GM21360 (cell line): Measurements from ENCODE around the gene CAMKK2.
"Not testable (repeated sequence)": the region's sequence is repeated elsewhere in the genome, so short reads cannot be mapped to it uniquely, and the experiment has no call there.

Source experiments
- ATAC-seq: cut with Tn5 transposase; IDR thresholded peaks from one replicate; pipeline ENCODE4 v1.9.1; 2021; ENCODE audit warnings: mild to moderate bottlenecking, moderate library complexity; ENCODE audit not compliant: unreplicated experiment

Gene CAMKK2

DNA sequence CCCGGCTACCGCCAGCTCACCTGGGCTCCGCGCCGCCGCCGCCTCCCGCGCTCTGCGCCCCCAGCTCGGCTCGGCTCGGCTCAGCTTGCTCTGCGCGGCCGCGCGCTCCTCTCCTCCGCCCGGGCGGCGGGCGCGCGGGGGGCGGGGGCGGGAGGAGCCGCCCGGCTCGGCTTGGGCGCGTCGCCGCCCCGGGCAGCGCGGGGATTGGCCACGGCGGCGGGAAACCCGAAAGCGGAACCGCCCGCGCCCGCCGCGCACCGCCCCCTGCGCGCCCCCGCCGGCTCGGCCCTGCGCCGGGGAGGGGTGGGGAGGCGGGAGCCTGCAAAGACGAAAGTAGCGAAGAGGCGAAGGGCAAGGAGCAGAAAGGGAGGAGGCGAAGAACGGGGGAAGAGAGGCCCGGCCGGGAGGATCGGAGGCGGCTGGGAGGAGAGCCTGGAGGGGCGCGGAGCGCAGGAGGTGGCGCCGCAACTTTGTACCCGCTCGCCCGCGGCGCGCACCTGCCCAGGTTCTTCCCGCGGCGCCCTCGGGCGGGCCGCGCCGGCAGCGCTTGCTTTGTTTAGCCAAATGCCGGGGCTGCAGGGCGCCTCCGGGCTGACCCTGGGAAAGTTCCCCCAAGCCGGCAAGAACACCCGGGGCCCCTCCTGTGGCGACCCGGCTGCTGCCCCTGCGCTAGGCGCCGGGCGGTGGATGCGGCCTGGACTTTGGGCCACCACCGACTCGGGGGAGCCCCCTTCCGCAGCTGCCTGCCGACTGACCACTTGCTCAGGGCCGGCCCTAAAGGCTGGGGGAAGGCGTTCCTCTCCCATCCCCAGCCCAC lies at the start of gene CAMKK2:
TSS of gene CAMKK2 (minus strand) at position 92 of the 817 bp plus-strand sequence. CDS start 22,183 bp downstream, outside the sequence.
- peak; percentile 49 for ATAC-seq

DNA sequence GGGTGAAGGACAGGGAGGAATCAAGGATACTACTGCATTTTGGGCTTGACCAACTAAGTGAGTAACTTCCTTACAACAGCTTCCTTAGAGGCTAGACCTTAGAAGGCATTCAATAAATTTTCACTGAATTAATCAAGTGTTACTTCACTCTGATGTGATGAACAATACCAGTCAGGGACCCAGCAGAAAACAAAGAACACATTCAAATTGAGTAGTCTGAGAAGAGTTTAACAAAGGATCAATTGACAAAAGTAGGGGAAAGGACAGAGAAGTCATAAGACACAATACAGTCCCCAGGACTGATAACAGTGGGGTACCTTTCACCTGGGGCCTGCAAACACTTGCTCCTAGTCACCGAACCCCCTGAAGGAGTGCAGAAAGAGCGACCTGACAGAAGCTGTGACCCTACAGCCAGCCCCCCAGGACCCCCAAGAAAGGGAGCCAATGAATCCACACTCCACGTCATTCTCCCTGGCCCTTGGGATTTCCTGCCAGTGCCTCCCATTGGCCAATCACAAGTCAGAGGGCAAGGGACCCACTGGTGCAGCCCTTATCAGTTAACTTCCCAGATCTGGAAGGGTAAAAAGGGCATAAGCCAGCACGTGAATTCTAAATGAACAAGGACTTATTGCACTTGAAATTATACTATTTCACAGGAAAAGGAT lies 48.8 kb upstream of the CAMKK2 start:
- no peak for ATAC-seq

DNA sequence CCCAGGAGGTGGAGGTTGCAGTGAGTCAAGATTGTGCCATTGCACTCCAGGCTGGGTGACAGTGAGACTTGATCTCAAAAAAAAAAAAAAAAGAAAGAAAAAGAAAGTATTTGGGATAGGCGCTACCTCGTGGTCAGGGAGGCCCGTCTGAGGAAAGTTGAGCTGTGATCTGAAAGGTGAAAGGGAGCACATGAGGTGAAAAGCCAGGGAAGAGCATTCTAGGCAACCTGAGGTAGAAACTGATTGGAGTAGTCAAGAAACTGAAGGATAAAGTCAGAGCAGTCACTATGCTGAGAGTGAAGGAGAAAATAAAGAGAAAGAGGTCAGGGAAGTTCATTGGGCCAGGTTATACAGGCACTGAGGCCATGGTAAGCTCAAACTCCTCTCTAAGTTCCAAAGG lies 48.0 kb upstream of the CAMKK2 start:
- ATAC-seq = no peak

DNA sequence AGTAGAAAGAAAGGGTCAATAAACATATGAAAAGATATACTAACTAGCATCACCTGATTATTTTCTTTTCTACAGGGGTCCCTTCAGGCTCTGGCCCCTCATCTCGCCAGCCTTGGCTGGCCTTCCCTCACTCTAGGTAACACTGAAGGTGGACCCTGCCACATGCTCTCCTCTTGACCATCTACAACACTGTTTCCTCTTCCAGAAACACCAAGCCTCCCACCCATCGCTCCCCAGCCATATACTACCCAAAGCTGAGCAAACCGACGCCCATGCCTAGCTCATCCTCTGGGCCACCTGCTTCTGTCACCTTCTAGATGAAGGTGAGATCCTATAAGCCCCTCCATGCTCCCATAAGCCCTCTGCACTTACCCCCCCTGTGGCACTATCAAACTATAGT lies 40.9 kb upstream of the CAMKK2 start:
- no peak for ATAC-seq

DNA sequence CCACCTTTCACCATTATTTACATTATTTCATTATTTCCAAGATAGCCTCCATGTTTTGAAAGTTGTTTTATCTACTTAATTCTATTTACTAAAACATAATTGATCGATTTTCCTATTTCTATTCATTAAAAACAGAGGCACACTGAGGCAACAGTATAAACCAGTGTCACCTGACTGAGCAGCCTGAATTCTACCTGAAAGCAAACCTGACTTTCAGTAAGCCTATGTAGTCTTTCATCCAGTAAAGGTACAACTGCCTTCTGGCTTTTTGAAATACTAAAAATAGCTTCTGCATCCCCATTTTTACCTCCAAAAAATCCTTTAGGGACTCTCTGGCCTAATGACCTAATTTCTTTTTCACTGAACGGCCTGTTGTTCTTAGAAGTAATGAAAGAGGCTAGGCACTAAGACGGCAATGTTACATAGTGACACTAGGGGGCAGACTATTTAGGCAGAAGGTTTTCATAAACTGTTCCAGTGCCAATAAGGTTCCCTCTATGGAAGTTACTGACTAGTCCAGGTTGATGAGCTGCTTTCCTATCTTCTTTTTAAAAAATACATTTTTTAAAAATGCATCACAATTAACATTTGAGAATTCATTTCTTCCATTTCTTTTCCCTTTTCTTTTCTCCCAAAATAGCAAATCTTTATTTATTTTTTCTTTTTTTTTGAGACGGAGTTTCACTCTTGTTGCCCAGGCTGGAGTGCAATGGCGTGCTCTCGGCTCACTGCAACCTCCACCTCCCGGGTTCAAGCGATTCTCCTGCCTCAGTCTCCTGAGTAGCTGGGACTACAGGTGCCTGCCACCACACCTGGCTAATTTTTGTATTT lies 38.2 kb upstream of the CAMKK2 start:
- no peak for ATAC-seq

DNA sequence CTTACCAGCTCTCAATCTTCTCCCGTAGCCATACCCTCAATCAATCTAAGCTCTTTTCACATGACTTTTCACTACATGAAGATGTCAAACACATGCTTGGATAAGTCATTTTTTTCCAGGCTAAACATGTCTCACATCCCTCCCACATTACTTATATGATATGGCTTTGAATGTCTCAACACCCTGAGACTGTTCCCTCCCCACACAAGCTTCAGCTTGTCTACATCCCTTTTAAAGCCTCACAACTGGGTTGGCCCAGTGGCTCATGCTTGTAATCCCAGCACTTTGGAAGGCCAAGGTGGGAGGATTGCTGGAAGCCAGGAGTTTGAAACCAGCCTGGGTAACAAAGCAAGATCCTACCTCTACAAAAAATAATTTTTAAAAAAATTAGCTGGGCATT lies 37.2 kb upstream of the CAMKK2 start:
- ATAC-seq = no peak

DNA sequence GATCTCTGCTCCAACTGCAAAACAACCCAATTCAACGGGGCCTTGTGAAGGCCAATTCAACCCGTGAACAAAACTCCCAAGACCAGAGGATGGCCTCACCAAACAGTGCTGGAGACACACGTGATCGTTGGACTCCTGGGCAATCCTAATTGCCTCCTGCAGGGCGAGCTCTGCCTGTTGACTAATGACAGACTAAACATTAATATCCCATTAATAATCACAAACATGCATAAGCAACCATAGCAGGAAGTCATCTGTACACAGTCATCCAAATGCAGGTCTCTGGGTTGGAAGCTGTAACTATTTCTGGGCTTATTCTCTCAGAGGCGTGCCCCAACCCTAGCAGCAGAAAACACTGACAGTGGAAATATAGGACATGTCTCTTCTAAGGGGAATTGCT lies 34.7 kb upstream of the CAMKK2 start:
- ATAC-seq = no peak

DNA sequence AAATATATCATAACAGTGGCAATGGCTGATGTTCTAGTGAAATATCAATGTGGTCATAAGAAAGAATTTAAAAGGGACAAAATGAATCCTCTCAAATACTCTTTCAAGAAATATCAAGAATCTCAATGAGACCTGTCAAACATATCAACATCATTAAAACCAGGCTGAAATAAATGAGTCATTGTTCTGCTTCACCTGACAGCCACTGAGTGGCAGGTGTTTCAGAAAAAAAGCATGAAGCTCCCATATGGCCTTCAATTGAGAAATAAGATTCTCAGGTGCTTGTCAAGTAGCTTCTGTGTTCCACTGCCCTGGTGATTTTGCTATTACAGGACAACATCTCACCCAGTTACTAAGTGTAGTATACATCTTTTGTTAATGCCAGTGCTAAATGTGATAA lies 34.2 kb upstream of the CAMKK2 start:
- no peak for ATAC-seq

DNA sequence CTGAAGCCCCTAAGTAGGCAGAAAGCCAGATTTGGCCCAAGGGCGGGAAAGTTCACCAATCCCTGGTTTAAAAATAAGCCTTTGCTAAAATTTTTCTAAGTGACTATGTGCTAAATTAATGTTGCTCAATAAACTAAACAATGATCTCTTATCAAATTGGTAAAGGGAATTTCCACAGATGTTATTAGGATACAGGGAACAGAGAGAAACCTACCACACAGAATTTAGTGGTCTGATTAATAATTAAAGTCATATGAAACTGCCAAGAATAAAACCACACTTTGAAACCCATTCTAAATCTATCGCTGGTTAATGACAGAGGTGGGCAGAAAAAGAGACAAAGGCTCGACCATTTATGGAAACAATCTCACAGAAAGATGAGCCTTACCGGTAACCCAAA lies 33.7 kb upstream of the CAMKK2 start:
- no peak for ATAC-seq

DNA sequence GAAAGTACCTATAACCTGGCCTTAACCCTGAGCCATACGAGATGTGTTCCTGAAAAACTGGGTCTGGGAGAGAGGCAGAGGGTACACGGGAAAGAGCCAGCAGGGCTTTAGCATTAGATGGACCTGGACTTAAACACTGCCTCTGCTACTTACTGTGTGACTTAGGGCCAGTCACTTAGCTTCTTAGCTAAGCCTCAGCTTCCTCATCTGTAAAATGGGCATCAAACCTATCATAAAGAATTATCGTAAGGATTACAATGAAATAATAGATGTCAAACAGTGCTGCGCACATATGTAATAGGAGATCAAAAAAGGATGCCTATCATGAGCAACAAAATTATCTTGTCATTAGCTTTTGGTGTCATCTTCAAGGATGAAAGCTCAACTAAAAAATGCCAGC lies 32.1 kb upstream of the CAMKK2 start:
- ATAC-seq = no peak

DNA sequence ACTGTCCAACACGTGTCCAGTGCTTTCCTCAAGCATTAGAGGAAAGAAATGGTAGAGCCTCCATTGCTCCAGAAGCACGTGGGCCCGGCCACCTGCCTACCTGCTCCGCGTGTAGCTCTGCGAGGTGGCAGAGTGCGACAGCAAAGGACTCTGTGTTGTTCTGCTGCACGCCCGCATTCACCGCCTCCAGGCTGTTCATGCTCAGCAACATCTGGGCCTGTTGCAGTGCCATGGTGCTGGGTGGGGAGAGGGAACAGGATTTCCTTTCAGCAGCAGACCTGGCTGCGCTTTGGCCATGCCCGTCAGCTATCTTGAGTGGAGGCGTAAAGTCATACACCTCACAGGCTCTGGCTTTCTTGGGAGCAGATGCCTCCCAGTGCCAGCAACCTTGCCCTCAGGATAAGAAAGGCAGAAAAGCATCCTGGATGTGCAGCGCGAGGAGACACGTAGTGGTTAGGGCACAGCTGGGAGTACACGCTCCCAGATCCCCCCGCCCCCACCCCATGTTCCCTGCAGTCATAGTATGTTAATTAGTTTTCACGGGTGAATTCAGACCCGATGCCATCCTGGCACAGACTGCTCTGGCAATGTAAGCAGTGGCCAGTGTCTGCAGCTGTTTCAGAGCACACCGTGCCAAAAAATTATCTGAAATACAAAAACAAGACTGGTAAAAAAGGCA lies 30.6 kb upstream of the CAMKK2 start:
- ATAC-seq = no peak

DNA sequence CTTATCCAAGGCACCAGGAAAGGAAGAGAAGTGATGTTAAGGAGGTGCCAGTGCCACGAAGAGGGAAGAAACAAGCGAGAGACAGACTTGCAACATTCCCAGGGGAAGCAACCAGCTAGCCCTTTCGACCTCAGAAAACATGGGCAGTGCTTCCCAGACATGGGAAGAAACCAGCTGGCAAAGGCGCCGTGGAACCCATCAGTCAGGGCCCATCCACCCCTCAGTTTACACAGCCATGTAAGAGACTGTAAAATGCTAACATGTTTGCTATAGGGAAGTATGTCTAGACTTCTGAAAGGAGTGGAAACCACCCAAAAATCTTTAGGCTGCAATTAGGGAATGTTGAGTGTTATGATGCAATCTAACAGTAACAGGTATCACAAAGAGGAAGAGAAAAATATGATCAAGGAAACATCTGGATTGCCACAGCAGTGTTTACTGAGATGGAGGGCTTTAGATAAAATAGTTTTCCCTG lies 29.4 kb upstream of the CAMKK2 start:
- ATAC-seq = no peak

DNA sequence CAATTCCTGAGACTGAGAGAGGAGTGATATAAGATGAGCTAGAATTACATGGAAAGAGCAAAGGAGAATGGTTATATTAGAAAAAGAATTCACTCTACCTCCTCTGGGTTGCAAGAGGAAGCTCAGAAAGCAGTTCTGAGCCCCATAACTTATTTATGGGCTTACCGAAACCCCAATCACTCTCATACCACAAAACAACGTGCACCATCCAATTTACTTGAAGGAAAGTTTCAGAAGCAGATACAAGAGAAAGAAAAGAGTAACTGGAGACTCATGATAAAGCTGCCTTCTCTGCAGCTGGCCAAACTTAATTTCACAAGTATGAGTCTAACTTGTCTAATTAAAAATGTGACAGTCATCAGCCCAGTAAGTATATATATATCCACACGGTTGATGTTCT lies 27.4 kb upstream of the CAMKK2 start:
- ATAC-seq = no peak

DNA sequence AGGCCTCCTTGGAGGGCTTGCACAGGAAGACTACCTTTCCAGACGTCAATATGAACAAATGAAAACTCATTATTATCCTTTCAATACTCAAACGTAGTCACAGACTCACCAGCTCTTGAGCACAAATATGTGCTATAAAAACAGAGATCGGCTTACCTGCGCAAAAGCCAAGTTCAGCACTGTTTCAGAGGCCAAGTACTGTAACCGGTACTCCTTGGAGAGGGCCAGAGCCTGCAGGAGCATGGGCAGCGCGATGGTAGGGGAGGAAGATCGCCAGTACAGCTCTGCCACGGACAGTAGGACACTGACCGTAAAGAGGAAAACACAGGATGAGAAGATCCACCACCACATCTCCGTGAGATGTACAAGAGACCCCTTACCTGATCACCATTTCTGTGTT lies 21.6 kb upstream of the CAMKK2 start:
- no peak for ATAC-seq

DNA sequence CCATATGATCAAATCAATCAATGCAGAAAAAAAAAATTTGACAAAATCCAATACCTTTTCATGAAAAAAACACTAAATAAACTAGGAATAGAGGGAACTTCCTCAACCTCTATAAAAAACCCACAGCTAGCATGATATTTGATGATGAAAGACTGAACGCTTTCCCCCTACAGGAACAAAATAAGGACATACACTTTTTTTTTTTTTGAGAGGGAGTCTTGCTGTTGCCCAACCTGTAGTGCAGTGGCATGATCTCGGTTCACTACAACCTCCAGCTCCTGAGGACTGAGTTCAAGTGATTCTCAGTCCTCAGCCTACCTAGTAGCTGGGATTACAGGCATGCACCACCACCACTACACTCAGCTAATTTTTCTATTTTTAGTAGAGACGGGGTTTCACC lies 17.9 kb upstream of the CAMKK2 start:
- no peak for ATAC-seq

DNA sequence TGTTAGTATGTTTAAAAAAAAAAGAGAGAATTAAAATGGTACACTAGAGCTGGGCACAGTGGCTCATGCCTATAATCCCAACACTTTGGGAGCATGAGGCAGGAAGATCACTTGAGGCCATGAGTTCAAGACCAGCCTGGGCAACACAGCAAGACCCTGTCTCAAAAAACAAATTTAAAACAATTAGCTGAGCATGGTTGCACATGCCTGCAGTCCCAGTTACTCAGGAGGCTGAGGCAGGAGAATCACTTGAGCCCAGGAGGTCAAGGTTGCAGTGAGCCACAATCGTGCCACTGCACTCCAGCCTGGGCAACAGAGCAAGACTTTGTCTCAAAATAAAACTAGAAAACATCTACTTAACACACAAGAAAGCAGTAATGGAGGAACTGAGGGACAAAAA lies 13.7 kb upstream of the CAMKK2 start:
- ATAC-seq = not testable (repeated sequence)

DNA sequence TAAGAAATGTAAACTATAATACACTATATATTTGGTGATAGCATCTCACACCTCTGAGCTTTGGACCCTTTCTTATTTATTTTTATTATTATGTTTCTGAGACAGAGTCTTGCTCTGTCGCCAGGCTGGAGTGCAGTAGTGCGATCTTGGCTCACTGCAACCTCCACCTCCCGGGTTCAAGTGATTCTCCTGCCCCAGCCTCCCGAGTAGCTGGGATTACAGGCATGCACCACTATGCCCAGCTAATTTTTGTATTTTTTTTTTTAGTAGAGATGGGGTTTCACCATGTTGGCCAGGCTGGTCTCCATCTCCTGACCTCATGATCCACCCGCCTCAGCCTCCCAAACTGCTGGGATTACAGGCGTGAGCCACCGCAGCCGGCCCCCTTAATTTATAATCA lies 10.9 kb upstream of the CAMKK2 start:
- ATAC-seq = not testable (repeated sequence)

DNA sequence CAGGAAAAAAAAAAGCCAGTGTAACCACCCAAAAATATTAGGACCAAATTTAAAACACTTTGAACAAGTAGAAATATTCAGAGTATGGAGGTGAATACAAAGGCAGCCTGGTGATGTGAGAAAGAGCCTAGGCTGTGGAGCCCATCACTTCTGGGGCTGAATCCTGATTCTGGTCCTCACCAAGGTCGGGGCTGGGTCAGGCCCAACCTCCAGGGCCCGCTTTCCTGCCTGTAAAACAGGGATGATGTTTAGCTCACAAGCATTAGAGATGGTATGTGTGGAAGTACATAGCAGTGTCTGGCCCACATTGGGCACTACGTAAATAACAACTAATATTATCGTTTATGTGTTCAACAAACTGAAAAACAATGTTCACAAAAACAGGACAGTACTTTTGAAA lies 7.8 kb upstream of the CAMKK2 start:
- ATAC-seq = no peak

DNA sequence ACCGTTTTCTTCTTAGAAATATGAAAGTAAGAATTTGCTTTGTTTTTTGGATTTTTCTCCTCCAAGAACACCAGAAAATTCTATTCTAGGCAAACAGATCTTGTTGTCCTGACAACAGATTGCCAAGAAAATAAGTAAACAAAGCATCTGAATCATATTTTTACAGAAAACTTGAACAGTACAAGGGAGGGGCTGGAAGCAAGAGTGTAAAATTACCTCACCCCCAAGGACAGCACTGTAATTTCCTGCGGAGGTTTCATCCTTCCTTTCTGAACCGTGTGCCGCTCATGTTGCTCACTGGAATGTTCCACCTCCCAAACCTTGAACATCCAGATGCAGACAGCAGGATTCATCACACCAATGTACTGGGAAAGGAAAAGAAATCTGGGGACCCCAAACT lies 5.4 kb upstream of the CAMKK2 start:
- no peak for ATAC-seq

DNA sequence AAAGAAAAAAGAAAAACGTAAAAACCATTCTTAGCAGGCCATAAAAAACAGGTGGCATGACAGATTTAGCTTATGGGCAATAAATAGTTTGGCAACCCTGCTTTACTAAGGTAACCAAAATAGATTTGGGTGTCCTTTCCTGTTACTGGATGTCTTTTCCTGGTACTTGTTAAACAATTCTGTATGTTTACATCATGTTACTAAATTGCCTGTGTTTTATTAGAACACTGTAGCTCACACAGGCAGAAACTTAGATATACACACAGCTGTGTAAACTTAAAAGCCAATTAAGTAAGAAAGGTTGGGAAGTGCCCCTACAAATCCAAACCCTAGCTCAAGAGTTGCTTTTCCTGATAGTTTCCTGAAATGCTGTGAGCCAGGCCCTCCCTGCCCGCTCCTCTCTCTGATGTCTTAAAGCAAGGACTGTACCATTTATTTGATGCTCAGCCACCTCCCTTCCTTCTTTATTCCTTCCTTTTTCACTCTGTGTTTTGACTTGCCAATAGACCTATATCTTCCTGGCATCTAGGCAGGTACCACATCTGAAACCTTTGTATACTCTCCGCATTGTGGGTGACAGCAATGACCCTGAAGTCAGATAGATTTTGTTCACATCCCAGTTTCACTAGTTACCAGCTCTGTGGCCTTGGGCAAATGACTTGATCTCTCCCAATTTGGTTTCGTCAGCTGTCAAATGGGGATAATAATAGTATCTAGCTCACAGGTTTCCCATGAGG lies 3.7 kb upstream of the CAMKK2 start:
- ATAC-seq = no peak
